A673 (cell line): ENCODE data around the gene HEATR9. TPM values are rescaled to one million over a fixed set of nuclear protein-coding genes. Genes with fewer than 3 reads are reported as not detected.

Experiments used
- BruUV-seq: library from RNA; stranded (reverse); fragments of 400-500 nt; replicated peaks from 2 replicates; lab custom pipeline; 2021; lab: Mats Ljungman, UMichigan
- CTCF ChIA-PET: fragments of 300-600 bp; sonication (Branson Sonifier 250); formaldehyde crosslinking; loops from one replicate; lab custom pipeline; 2022; ENCODE audit warnings: antibody characterized with exemption; lab: Charles Lee
- POLR2A ChIA-PET: fragments of 300-600 bp; sonication (Branson Sonifier 250); formaldehyde crosslinking; loops from one replicate; lab custom pipeline; 2022; ENCODE audit warnings: antibody characterized with exemption; ENCODE audit not compliant: low non-redundant PET; lab: Charles Lee
- DNase-seq: peaks from one replicate; pipeline ENCODE4 v3.0.0-alpha.2; 2015; ENCODE audit warnings: low spot score
- H3K27ac ChIP-seq: fragments of 200-600 bp; sonication (generic); 2 replicates; pipeline ENCODE4 v1.5.1; 2016; ENCODE audit warnings: mixed run types, low read depth, mild to moderate bottlenecking, mixed read lengths, antibody characterized with exemption, low read length; ENCODE audit not compliant: poor library complexity, severe bottlenecking
- H3K27me3 ChIP-seq: fragments of 200-600 bp; sonication (generic); replicated peaks from 2 replicates; pipeline ENCODE4 v1.6.1; 2017; ENCODE audit warnings: mixed run types, low read depth, mild to moderate bottlenecking, mixed read lengths, antibody characterized with exemption, low read length; ENCODE audit not compliant: insufficient read depth, poor library complexity
- H3K36me3 ChIP-seq: fragments of 200-600 bp; sonication (generic); 2 replicates; pipeline ENCODE4 v1.6.1; 2016; ENCODE audit warnings: mixed run types, mild to moderate bottlenecking, mixed read lengths, antibody characterized with exemption, low read length; ENCODE audit not compliant: insufficient read depth, poor library complexity, severe bottlenecking
- H3K4me1 ChIP-seq: fragments of 200-600 bp; sonication (generic); 2 replicates; pipeline ENCODE4 v1.6.1; 2017; ENCODE audit warnings: mixed run types, mild to moderate bottlenecking, mixed read lengths, antibody characterized with exemption, low read length; ENCODE audit not compliant: insufficient read depth, poor library complexity, severe bottlenecking
- H3K4me3 ChIP-seq: fragments of 200-600 bp; sonication (generic); 2 replicates; pipeline ENCODE4 v1.5.1; 2016; ENCODE audit warnings: low read depth, mixed run types, mild to moderate bottlenecking, mixed read lengths, low read length; ENCODE audit not compliant: poor library complexity, severe bottlenecking
- H3K9me3 ChIP-seq: fragments of 200-600 bp; sonication (generic); 2 replicates; pipeline ENCODE4 v1.6.1; 2016; ENCODE audit warnings: mixed run types, low read depth, mild to moderate bottlenecking, mixed read lengths, antibody characterized with exemption, low read length; ENCODE audit not compliant: poor library complexity, severe bottlenecking
- CTCF ChIP-seq: fragments of 300-800, 200-600 bp; sonication (generic); conservative IDR thresholded peaks from 2 replicates; pipeline ENCODE4 v1.5.1; 2017; ENCODE audit warnings: low read depth, mild to moderate bottlenecking, antibody characterized with exemption, low read length, moderate library complexity, mixed read lengths
- EZH2 ChIP-seq: fragments of 200-600 bp; sonication (generic); IDR thresholded peaks from 2 replicates; pipeline ENCODE4 v1.6.1; 2017; ENCODE audit warnings: borderline replicate concordance, low read depth, mild to moderate bottlenecking, mixed read lengths, antibody characterized with exemption, low read length; ENCODE audit not compliant: poor library complexity, severe bottlenecking
- intact Hi-C: fragments of 100-400 bp; cut with micrococcal nuclease; formaldehyde crosslinking; loops from one replicate; pipeline ENCODE4 v1.10.0; 2022; ENCODE audit not compliant: unreplicated experiment
- total RNA-seq: library from RNA; stranded (reverse); gene quantifications from 2 replicates; pipeline ENCODE4 v1.2.3, GENCODE V29; 2021

The HEATR9 gene
- total RNA-seq, 1 experiment from 2014 or later, result not detected

GRCh38 chr17:35912339-35912912 lies 43.7 kb upstream of the HEATR9 start:
- POLR2A ChIA-PET, result no interaction called here

GRCh38 chr17:35909408-35909807 lies 40.7 kb upstream of the HEATR9 start:
- BruUV-seq, result no TSS peak
- Histone ChIP-seq H3K4me3 (no peak overlapping the region), H3K27me3 (no peaks in the 10 kb centered on the region), H3K27ac (no peak overlapping the region), H3K9me3 (no peaks in the 10 kb centered on the region), H3K36me3 (no peaks in the 10 kb centered on the region), H3K4me1 (no peaks in the 10 kb centered on the region)
- CTCF ChIA-PET, result no interaction called here
- TF ChIP-seq CTCF (no peak), EZH2 (no peak)
- POLR2A ChIA-PET, result interaction anchor here (0.8 kb wide), 1 partner anchor 62 kb away, joined by 3 read pairs; no protein-coding TSS in a partner anchor
- DNase-seq, result no peak
- intact Hi-C loops, result no loop called here

More at GRCh38 chr17:35912339-35912912, 43.7 kb upstream of the HEATR9 start:
- CTCF ChIA-PET, result no interaction called here
- no peaks in the 10 kb centered on the region for H3K4me1 ChIP-seq
- no peak overlapping the region for H3K4me3 ChIP-seq
- TF ChIP-seq CTCF, result no peak
- H3K9me3 ChIP-seq, result no peaks in the 10 kb centered on the region
- no TSS peak for BruUV-seq
- intact Hi-C loops, result no loop called here
- no peak for DNase-seq
- no peaks in the 10 kb centered on the region for H3K36me3 ChIP-seq
- no peak overlapping the region for H3K27ac ChIP-seq
- no peaks in the 10 kb centered on the region for H3K27me3 ChIP-seq

- Histone ChIP-seq H3K27me3 (no peaks in the 10 kb centered on the region), H3K9me3 (no peaks in the 10 kb centered on the region), H3K4me1 (no peaks in the 10 kb centered on the region), H3K36me3 (no peaks in the 10 kb centered on the region), H3K4me3 (no peak overlapping the region), H3K27ac (no peak overlapping the region)
- intact Hi-C loops, result no loop called here
- BruUV-seq, result no TSS peak
- ChIA-PET POLR2A (no interaction called here), CTCF (no interaction called here)
- TF ChIP-seq CTCF, result no peak
- no peak for TF ChIP-seq EZH2
- DNase-seq, result no peak
These were observed 39.0 kb upstream of the HEATR9 start for GRCh38 chr17:35907691-35908090.
